H9 (cell line): ENCODE data around the gene ZFYVE19. TPM values are rescaled to one million over a fixed set of nuclear protein-coding genes. Genes with fewer than 3 reads are reported as not detected.

Experiments
- DNase-seq: peaks from one replicate; pipeline ENCODE4 v3.0.0-alpha.2; 2017
- H2AFZ ChIP-seq: one replicate; pipeline ENCODE4 v1.6.1; 2013; ENCODE audit warnings: mild to moderate bottlenecking, low read length, control low read depth, moderate library complexity
- H2AK5ac ChIP-seq: 2 replicates; pipeline ENCODE4 v1.6.1; 2013; ENCODE audit warnings: low read length, control low read depth, mixed read lengths; ENCODE audit not compliant: insufficient read length
- H2BK120ac ChIP-seq: one replicate; pipeline ENCODE4 v1.6.1; 2013; ENCODE audit warnings: low read depth, mild to moderate bottlenecking, low read length, control low read depth, inconsistent platforms; ENCODE audit not compliant: poor library complexity, severe bottlenecking
- H2BK12ac ChIP-seq: 2 replicates; pipeline ENCODE4 v1.6.1; 2013; ENCODE audit warnings: low read length, control low read depth, mixed read lengths, low read depth; ENCODE audit not compliant: insufficient read length
- H2BK15ac ChIP-seq: 2 replicates; pipeline ENCODE4 v1.6.1; 2013; ENCODE audit warnings: low read depth, low read length, control low read depth
- H2BK20ac ChIP-seq: one replicate; pipeline ENCODE4 v1.6.1; 2013; ENCODE audit warnings: low read depth, mild to moderate bottlenecking, low read length, control low read depth, inconsistent platforms; ENCODE audit not compliant: poor library complexity, severe bottlenecking
- H2BK5ac ChIP-seq: 2 replicates; pipeline ENCODE4 v1.6.1; 2013; ENCODE audit warnings: low read length, control low read depth, mixed read lengths; ENCODE audit not compliant: insufficient read length
- H3K14ac ChIP-seq: 2 replicates; pipeline ENCODE4 v1.6.1; 2013; ENCODE audit warnings: low read length, control low read depth; ENCODE audit not compliant: insufficient read depth
- H3K18ac ChIP-seq: 2 replicates; pipeline ENCODE4 v1.6.1; 2013; ENCODE audit warnings: low read depth, mild to moderate bottlenecking, mixed read lengths, low read length, control low read depth; ENCODE audit not compliant: insufficient read length
- H3K23ac ChIP-seq: 2 replicates; pipeline ENCODE4 v1.6.1; 2013; ENCODE audit warnings: low read length, control low read depth, mixed read lengths, low read depth; ENCODE audit not compliant: insufficient read length
- H3K23me2 ChIP-seq: 2 replicates; pipeline ENCODE4 v1.6.1; 2013; ENCODE audit warnings: low read depth, mild to moderate bottlenecking, mixed read lengths, low read length, control low read depth; ENCODE audit not compliant: insufficient read length, poor library complexity, severe bottlenecking
- H3K27ac ChIP-seq: 2 replicates; pipeline ENCODE4 v1.5.1; 2013; ENCODE audit warnings: low read length, control low read depth, mixed read lengths, low read depth; ENCODE audit not compliant: insufficient read length
- H3K27me3 ChIP-seq: 2 replicates; pipeline ENCODE4 v1.6.1; 2013; ENCODE audit warnings: low read length, control low read depth, inconsistent platforms; ENCODE audit not compliant: insufficient read depth
- H3K4ac ChIP-seq: 2 replicates; pipeline ENCODE4 v1.6.1; 2013; ENCODE audit warnings: low read depth, mild to moderate bottlenecking, control low read depth, inconsistent platforms, low read length, moderate library complexity
- H3K4me1 ChIP-seq: 2 replicates; pipeline ENCODE4 v1.6.1; 2013; ENCODE audit warnings: low read length, control low read depth, inconsistent platforms; ENCODE audit not compliant: insufficient read depth
- H3K4me2 ChIP-seq: 2 replicates; pipeline ENCODE4 v1.6.1; 2013; ENCODE audit warnings: low read length, control low read depth, mixed read lengths; ENCODE audit not compliant: insufficient read length, insufficient read depth
- H3K56ac ChIP-seq: 2 replicates; pipeline ENCODE4 v1.6.1; 2013; ENCODE audit warnings: low read depth, mild to moderate bottlenecking, mixed read lengths, low read length, control low read depth; ENCODE audit not compliant: insufficient read length
- H3K79me1 ChIP-seq: 2 replicates; pipeline ENCODE4 v1.6.1; 2013; ENCODE audit warnings: low read depth, mild to moderate bottlenecking, moderate library complexity, low read length, control low read depth, inconsistent platforms; ENCODE audit not compliant: insufficient read depth, poor library complexity, severe bottlenecking
- H3K79me2 ChIP-seq: 2 replicates; pipeline ENCODE4 v1.6.1; 2013; ENCODE audit warnings: low read length, control low read depth, inconsistent platforms; ENCODE audit not compliant: insufficient read depth
- H3K9ac ChIP-seq: 2 replicates; pipeline ENCODE4 v1.6.1; 2013; ENCODE audit warnings: low read length, control low read depth, mixed read lengths; ENCODE audit not compliant: insufficient read length; ENCODE audit errors: extremely low read depth
- H3K9me3 ChIP-seq: one replicate; pipeline ENCODE4 v1.6.1; 2013; ENCODE audit warnings: low read depth, low read length, inconsistent platforms; ENCODE audit not compliant: control insufficient read depth
- H3T11ph ChIP-seq: one replicate; pipeline ENCODE4 v1.6.1; 2013; ENCODE audit warnings: mild to moderate bottlenecking, low read length, control low read depth, inconsistent platforms
- H4K20me1 ChIP-seq: one replicate; pipeline ENCODE4 v1.6.1; 2013; ENCODE audit not compliant: control insufficient read depth, insufficient read length, insufficient read depth
- H4K5ac ChIP-seq: 2 replicates; pipeline ENCODE4 v1.6.1; 2013; ENCODE audit warnings: low read depth, mild to moderate bottlenecking, mixed read lengths, low read length, control low read depth; ENCODE audit not compliant: insufficient read length
- H4K8ac ChIP-seq: replicated peaks from 2 replicates; pipeline ENCODE4 v1.6.1; 2013; ENCODE audit warnings: low read length, control low read depth, mixed read lengths, low read depth; ENCODE audit not compliant: insufficient read length
- H4K91ac ChIP-seq: 2 replicates; pipeline ENCODE4 v1.6.1; 2013; ENCODE audit warnings: low read depth, mild to moderate bottlenecking, moderate library complexity, mixed read lengths, low read length, control low read depth; ENCODE audit not compliant: insufficient read length
- H3K27ac Mint-ChIP-seq, 3 experiments: 2 replicates in 2 of 3; 3 replicates in 1 of 3; pipeline ENCODE4 v1.8.0; 2020 to 2021; ENCODE audit warnings: mixed read lengths in 3 of 3, mild to moderate bottlenecking in 1 of 3, moderate library complexity in 1 of 3
- H3K27me3 Mint-ChIP-seq: 2 replicates; pipeline ENCODE4 v1.8.0; 2021; ENCODE audit warnings: low read depth, mild to moderate bottlenecking, moderate library complexity, mixed read lengths
- H3K36me3 Mint-ChIP-seq, 3 experiments: 2 replicates in 2 of 3; 3 replicates in 1 of 3; pipeline ENCODE4 v1.8.0; 2020 to 2021; ENCODE audit warnings: low read depth in 3 of 3, mixed read lengths in 3 of 3; ENCODE audit not compliant: insufficient read depth in 1 of 3
- H3K4me1 Mint-ChIP-seq, 2 experiments: 2 replicates each; pipeline ENCODE4 v1.8.0; 2020; ENCODE audit warnings: mixed read lengths in 2 of 2
- H3K4me3 Mint-ChIP-seq, 2 experiments: 2 replicates in 1 of 2; 3 replicates in 1 of 2; pipeline ENCODE4 v1.8.0; 2020 to 2021; ENCODE audit warnings: mild to moderate bottlenecking in 2 of 2, mixed read lengths in 2 of 2, moderate library complexity in 1 of 2
- H3K9me3 Mint-ChIP-seq, 2 experiments: 2 replicates in 1 of 2; 3 replicates in 1 of 2; pipeline ENCODE4 v1.8.0; 2020; ENCODE audit warnings: mild to moderate bottlenecking in 2 of 2, mixed read lengths in 2 of 2, moderate library complexity in 1 of 2
- WGBS: extraction: QIAGEN DNeasy Blood & Tissue Kit; methylation state at CpG from one replicate; pipeline ENCODE4 v1.1.7; 2013; ENCODE audit warnings: missing lambda C conversion rate, low lambda C conversion rate, mixed read lengths; ENCODE audit not compliant: insufficient read length; ENCODE audit errors: extremely low coverage; 5-methylcytosine and 5-hydroxymethylcytosine counted together
- total RNA-seq: library from RNA; stranded (reverse); gene quantifications from 2 replicates; pipeline ENCODE4 v1.2.1, GENCODE V29; 2021
- TF ChIP-seq, protein P1 (sequence below): fragments of 200-600 bp; sonication (generic); conservative IDR thresholded peaks from 3 replicates; pipeline ENCODE4 v1.8.0; 2021; ENCODE audit warnings: antibody characterized with exemption, mild to moderate bottlenecking

The ZFYVE19 gene
- total RNA-seq, 1 experiment from 2014 or later, result 11.3 TPM

DNA sequence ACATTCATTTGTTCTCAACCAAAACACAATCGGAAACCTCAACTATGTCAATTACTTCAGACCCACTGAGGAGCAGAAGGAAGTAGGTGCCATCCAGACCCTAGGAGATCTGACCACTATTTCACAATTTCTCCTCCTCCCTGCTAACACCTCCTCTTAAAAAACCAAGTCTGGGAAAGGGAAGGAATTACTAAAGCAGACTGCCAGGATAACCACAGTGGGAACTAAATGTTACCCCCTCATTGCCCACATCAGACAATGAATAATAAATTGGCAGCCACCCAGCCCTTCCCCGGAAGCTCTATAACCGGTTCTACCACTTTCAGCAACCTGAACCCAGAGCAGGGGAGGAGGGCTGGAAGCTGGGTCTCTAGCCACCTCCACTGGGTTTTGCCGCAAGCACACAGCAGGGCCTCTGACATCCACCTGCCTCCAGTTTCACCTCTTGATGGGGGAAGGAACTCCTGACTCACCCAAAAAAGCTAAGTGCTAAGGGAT, 19.5 kb upstream of the ZFYVE19 start:
- H3K79me2 ChIP-seq, result no peaks in the 10 kb centered on the region
- DNase-seq, result peak; percentile 89
- peaks cover 9% of the 10 kb centered on the region; the same call in 1 of the 2 replicates for H3K4me1 ChIP-seq
- no peak overlapping the region for H3K9ac ChIP-seq
- no peaks in the 10 kb centered on the region for H3K23me2 ChIP-seq
- no peak overlapping the region for H3K27ac ChIP-seq
- H4K5ac ChIP-seq, result no peak overlapping the region
- Mint-ChIP-seq H3K36me3 (peaks cover 6 to 10% (median 7%) of the 10 kb centered on the region in 3 experiments; a peak in 5 of 7 replicates), H3K4me1 (peaks cover 49 to 53% of the 10 kb centered on the region in 2 experiments), H3K27ac (peak overlapping the region; percentile 89 to 96 (median 91); a peak in 6 of 7 replicates), H3K4me3 (peak overlapping the region; percentile 29 to 63), H3K9me3 (no peaks in the 10 kb centered on the region), H3K27me3 (no peaks in the 10 kb centered on the region)
- no peaks in the 10 kb centered on the region for H3K27me3 ChIP-seq
- no peak overlapping the region for H2AK5ac ChIP-seq
- no peaks in the 10 kb centered on the region for H4K20me1 ChIP-seq
- H3K9me3 ChIP-seq, result no peaks in the 10 kb centered on the region
- H4K91ac ChIP-seq, result no peak overlapping the region
- H3K79me1 ChIP-seq, result peaks cover 4% of the 10 kb centered on the region
- TF ChIP-seq, protein P1, sequence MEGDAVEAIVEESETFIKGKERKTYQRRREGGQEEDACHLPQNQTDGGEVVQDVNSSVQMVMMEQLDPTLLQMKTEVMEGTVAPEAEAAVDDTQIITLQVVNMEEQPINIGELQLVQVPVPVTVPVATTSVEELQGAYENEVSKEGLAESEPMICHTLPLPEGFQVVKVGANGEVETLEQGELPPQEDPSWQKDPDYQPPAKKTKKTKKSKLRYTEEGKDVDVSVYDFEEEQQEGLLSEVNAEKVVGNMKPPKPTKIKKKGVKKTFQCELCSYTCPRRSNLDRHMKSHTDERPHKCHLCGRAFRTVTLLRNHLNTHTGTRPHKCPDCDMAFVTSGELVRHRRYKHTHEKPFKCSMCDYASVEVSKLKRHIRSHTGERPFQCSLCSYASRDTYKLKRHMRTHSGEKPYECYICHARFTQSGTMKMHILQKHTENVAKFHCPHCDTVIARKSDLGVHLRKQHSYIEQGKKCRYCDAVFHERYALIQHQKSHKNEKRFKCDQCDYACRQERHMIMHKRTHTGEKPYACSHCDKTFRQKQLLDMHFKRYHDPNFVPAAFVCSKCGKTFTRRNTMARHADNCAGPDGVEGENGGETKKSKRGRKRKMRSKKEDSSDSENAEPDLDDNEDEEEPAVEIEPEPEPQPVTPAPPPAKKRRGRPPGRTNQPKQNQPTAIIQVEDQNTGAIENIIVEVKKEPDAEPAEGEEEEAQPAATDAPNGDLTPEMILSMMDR, result no peak
- H3K18ac ChIP-seq, result no peak overlapping the region
- peak overlapping the region; percentile 43 for H3K4me2 ChIP-seq
- no peak overlapping the region for H2BK5ac ChIP-seq
- no peak overlapping the region for H2BK120ac ChIP-seq
- H3K14ac ChIP-seq, result no peak overlapping the region
- WGBS, result no CpG with 5 or more reads among the region's 4 CpGs
- no peak overlapping the region for H3T11ph ChIP-seq
- no peak overlapping the region for H3K4ac ChIP-seq
- H3K23ac ChIP-seq, result no peak overlapping the region
- no peak overlapping the region for H2BK15ac ChIP-seq
- no peak overlapping the region for H2BK20ac ChIP-seq
- no peak overlapping the region for H2BK12ac ChIP-seq
- no peak overlapping the region for H2AFZ ChIP-seq
- no peak overlapping the region for H4K8ac ChIP-seq
- H3K56ac ChIP-seq, result no peak overlapping the region
